Activated CD4-positive, alpha-beta T cell treated with anti-CD3 and anti-CD28 coated beads, Interleukin-10, Interleukin-2, amounts not matched to agents 100 ng/mL and 50 ng/mL, durations not matched to agents 16 hours and 8 hours (primary cell): ENCODE measurements around the gene SIRPA.

Experiments used
- DNase-seq: peaks from one replicate; pipeline ENCODE4 v3.0.0-alpha.2; 2020

SIRPA gene

GRCh38 chr20:1894951-1895673 is at the start of gene SIRPA:
Gene SIRPA (plus strand): TSS chr20:1895407. CDS start chr20:1895448, 41 bp downstream.
- DNase-seq: no peak

- DNase-seq: no peak
Observed at GRCh38 chr20:1845701-1846100, 49.5 kb upstream of the SIRPA start.

- DNase-seq: no peak
Observed at GRCh38 chr20:1846341-1846740, 48.9 kb upstream of the SIRPA start.

- DNase-seq: no peak
Observed at GRCh38 chr20:1846876-1847275, 48.3 kb upstream of the SIRPA start.

GRCh38 chr20:1847780-1848179 is 47.4 kb upstream of the SIRPA start:
- DNase-seq: no peak

GRCh38 chr20:1848373-1848772 is 46.8 kb upstream of the SIRPA start:
- DNase-seq: no peak

GRCh38 chr20:1851396-1851795 is 43.8 kb upstream of the SIRPA start:
- no peak for DNase-seq

GRCh38 chr20:1853473-1853872 is 41.7 kb upstream of the SIRPA start:
- DNase-seq: no peak

GRCh38 chr20:1854246-1854645 is 41.0 kb upstream of the SIRPA start:
- no peak for DNase-seq

GRCh38 chr20:1855109-1855508 is 40.1 kb upstream of the SIRPA start:
- no peak for DNase-seq

GRCh38 chr20:1855690-1856089 is 39.5 kb upstream of the SIRPA start:
- DNase-seq: no peak

- DNase-seq: no peak
Observed at GRCh38 chr20:1856424-1856823, 38.8 kb upstream of the SIRPA start.

GRCh38 chr20:1857466-1857865 is 37.7 kb upstream of the SIRPA start:
- no peak for DNase-seq

- no peak for DNase-seq
Observed at GRCh38 chr20:1858871-1859270, 36.3 kb upstream of the SIRPA start.

GRCh38 chr20:1860446-1860845 is 34.8 kb upstream of the SIRPA start:
- DNase-seq: no peak

GRCh38 chr20:1861347-1861976 is 33.7 kb upstream of the SIRPA start:
- no peak for DNase-seq

- DNase-seq: no peak
Observed at GRCh38 chr20:1861996-1862662, 33.1 kb upstream of the SIRPA start.

GRCh38 chr20:1862663-1863053 is 32.5 kb upstream of the SIRPA start:
- no peak for DNase-seq

- no peak for DNase-seq
Observed at GRCh38 chr20:1863296-1863695, 31.9 kb upstream of the SIRPA start.

GRCh38 chr20:1866834-1867233 is 28.4 kb upstream of the SIRPA start:
- DNase-seq: no peak

GRCh38 chr20:1867495-1868260 is 27.5 kb upstream of the SIRPA start:
- DNase-seq: no peak

GRCh38 chr20:1868856-1869255 is 26.4 kb upstream of the SIRPA start:
- no peak for DNase-seq

- no peak for DNase-seq
Observed at GRCh38 chr20:1870323-1870722, 24.9 kb upstream of the SIRPA start.
